Measurements from ENCODE around the gene GRHPR.

Gene GRHPR

DNA sequence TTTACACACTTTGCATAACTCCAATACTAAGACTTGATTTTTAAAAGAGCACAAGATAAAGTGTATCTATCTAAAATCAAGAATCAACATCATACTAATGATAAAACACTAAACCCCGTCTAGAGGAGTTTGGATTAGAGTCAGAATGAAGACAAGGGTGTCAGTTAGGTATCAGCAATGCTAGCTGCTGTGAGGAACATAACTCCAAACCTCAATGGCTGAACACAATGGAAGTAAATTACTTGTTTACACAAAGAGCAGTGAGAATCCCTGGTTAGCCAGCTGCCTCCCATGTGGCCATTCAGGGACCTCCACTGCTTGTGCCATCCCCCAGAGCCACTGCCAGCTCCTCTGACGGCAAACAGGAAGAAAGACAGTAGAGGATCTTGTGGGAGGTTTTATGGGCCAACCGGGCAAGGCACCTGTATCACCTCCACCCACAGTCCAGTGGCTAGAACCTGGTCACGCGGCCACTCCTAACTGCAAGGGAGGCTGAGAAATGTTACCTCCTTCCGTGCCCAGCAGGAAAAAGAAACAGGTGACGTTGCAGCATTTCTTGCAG lies 24.0 kb upstream of the GRHPR start:
- no peak for DNase-seq (ENCODE audit: low read depth in 2 of 2)

DNA sequence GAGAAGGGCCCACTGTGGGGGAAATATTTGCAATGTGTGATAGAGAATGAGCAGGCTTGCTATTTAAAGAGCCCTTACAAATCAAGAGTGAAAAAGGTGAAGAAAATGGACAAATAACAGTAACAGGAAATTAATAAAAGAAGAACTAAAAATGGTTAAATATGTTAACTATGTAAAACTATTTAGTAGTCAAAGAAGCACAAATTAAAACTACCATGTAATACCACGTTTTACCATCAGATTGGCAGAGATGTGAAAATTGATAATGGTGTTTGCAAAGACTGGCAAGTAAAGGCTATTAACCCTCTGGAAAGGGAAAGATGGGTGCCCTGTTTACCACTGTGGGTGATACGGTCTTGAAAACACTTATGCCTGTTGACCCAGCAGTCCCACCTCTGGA lies 23.2 kb upstream of the GRHPR start:
- DNase-seq (ENCODE audit: low read depth in 2 of 2): no peak

DNA sequence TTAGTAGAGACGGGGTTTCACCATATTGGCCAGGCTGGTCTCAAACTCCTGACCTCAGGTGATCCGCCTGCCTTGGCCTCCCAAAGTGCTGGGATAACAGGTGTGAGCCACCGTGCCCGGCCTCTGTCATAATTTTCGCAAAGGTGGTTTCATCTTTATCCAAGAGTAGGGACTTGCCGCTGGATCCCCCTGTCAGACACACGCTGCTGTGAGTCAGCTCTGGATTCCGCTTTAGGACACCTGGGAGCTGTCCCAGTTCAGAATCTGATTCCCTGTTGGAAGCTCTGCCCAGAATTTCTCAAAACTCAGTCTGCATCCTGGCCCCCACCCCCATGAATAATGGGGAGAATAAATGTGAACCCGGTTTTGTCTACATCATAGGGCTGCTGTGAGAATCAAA lies 17.9 kb upstream of the GRHPR start:
- no peak for DNase-seq (ENCODE audit: low read depth in 2 of 2)

DNA sequence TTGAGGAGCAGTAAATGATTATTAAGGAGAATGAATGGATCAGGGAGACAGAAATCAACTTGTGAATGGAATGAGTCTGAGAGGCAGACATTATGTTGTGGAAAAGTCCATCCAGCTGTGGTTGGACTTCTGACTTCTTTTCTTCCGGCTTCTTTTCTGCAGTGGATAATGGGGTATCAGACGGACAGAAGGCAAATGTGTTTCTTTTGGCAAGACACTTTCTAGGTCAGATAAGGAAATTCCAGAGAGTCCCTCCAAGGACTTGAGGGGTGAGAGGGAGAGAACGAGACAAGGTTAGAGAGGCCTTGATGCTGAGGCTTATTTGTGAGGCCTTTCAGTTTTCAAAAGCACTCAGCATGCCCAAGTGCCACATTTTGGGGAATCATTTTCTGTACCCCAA lies 17.1 kb upstream of the GRHPR start:
- DNase-seq (ENCODE audit: low read depth in 2 of 2): no peak

DNA sequence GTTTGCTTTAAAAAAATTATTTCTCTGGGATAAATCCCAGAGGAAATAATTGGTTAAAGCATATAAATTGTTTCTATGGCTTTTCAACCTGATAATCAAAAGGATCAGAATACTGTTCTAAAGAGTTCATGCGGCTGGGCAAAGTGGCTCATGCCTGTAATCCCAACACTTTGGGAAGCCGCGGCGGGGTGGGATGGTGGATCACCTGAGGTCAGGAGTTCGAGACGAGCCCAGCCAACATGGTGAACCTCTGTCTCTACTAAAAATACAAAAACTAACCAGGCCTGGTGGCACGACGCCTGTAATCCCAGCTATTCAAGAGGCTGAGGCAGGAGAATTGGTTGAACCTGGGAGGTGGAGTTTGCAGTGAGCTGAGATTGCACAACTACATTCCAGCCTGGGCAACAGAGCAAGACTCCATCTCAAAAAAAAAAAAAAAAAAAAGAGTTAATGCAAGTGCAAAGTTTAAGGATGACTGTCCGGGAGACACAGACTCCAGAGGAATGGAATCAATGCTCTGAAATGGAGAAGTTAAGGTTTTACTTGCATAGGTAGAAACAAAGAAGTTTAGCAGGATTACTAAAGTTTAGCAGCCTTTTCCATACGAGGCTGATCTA lies 16.6 kb upstream of the GRHPR start:
- DNase-seq (ENCODE audit: low read depth in 2 of 2): no peak

DNA sequence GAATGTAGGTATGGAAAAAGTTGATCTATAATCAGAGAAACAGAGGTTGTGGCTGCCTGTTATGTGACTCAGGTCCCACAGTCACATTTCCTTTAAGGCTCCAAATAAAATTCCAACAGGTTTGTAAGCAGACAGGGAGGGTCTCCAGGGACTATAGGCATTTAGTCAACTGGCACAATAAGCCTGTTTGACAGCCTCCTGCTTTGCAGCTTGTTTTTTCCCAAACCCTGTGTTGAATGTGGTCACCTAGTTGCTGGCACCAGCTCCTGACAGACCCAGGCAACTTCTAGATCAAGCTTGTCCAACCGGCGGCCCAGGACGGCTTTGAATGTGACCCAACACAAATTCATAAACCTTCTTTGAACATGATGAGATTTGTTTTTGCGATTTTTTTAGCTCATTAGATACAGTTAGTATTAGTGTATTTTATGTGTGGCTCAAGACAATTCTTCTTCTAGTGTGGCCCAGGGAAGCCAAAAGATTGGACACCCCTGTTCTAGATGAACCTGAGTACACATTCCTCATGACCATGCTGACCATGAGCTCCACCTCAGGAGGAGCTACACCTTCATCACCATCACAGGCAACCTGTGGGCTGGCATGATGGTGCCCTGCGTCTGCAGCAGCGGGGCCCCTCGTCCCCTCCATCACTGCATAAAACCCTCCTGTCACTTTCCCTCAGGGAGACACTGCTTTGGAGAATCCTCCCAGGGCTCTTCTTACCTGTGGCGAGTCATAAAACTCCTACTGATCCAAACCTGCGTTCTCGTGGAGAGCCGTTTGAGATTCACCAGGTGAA lies 15.7 kb upstream of the GRHPR start:
- DNase-seq (ENCODE audit: low read depth in 2 of 2): no peak

DNA sequence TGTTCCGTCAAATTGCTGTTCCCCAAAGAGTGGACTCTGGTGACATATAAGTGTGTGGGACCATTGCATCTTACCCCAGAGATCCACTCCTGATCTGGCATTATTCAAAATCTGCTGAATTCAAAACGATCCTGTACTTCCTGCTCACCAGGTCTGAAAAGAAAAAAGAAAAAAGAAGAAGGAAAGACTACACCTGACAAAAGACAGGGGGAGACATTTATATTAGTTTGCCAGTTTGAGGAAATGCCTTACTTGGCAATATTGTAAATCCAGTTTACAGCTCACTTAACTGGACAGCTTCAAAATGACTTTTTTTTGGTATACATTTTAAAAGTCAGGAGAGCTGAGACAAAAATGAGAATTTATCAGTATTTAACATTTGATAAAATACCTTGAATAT lies 15.0 kb upstream of the GRHPR start:
- DNase-seq (ENCODE audit: low read depth in 2 of 2): no peak

DNA sequence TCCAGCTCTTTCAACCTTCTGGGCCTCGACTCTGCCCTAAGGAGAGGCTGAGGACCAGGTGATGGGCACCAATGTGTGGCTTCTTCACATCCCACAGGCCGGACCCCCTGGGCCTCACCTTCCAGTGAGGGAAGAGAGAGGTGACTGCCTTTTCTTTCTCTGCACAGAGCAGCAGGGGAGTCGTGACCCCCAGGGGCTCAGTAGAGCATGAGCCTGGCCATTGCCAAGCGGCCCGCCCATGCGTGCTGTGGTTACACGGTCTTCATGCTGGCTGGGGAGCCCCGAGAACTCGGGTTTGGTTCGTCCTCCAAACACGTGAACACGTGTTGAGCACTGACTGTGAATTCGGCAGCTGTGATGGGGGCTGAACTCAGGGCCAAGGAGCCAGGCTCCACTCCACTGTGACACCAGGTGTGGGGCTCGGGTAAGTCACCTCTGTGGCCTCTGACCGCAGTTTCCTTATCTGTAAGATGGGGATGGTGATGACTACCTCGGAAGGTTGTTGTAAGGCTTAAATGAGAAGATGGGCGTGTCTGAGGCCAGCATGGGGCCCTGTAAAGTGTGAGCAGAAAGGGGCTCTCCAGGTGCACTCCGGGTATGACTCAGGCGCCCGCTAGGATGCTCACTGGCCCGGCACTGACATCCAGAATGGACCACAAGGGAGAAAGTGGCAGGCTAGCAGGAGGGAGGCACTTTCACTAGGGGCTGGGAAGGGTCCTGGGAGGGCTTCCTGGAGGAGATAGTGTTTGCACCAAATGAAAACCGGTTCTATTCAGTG lies 13.4 kb upstream of the GRHPR start:
- DNase-seq (ENCODE audit: low read depth in 2 of 2): peak; percentile 44 to 61

DNA sequence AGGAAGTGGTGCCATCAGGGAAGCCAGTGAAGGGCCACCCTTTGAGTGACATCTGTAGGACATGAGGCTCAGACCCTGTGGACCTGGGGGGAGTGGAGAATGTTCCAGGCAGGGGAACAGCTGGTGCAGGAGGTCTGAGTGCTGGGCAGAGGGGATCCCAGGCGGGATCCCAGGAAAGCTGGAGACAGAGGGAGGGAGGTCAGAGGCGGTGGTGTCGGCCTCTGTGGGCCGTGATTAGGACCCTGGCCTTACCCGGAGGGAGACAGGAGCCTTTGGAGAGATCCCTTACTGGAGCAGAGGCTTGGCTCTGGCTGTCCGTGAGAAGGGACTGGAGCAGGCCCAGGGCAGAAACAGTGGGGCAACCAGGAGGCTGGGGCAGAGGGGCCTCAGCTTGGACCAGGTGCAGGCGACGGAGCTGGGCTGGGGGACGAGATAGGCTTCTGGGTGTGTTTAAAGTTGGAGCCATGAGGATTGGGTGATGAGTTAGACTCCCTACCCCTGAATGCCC lies 12.1 kb upstream of the GRHPR start:
- no peak for DNase-seq (ENCODE audit: low read depth in 2 of 2)

DNA sequence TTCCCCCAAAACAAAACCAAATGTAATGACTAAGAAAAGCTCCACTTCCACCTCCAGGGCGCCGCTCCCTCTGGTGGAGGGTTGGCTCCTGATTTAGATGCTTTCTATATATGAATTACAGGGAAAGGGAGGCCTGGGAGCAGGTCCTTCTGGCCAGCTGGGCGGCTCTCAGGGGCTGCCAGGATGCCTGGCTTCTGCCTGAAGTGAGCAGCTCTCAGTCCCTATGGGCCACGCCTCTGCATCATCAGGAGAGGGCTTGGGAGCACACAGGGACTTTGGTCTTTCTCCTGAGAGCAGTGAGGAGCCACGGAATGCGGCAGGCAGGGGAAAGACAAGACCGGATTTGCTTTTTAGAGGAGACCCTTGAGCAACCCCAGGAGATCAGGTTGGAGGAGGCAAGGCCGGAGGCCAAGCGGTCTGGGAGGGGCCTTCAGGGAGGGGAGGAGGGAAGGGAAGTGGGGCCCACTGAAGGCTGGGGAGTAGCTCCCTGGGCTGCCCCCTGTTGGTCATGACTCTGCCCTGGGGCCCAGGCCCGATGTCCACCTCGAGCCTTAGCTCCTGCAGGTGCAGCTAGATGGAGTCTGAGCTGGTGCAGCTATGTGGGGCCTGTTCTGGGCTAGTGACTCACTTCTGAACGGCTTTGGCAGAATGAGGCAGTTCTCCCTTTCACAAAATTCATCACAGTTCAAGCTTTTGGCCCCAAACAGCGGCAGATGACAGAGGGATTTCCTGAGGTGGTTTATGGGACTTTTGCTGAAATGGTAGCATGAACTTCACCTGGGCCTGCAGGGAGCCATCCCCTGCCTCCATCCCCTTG lies 11.3 kb upstream of the GRHPR start:
- DNase-seq (ENCODE audit: low read depth in 2 of 2): no peak

DNA sequence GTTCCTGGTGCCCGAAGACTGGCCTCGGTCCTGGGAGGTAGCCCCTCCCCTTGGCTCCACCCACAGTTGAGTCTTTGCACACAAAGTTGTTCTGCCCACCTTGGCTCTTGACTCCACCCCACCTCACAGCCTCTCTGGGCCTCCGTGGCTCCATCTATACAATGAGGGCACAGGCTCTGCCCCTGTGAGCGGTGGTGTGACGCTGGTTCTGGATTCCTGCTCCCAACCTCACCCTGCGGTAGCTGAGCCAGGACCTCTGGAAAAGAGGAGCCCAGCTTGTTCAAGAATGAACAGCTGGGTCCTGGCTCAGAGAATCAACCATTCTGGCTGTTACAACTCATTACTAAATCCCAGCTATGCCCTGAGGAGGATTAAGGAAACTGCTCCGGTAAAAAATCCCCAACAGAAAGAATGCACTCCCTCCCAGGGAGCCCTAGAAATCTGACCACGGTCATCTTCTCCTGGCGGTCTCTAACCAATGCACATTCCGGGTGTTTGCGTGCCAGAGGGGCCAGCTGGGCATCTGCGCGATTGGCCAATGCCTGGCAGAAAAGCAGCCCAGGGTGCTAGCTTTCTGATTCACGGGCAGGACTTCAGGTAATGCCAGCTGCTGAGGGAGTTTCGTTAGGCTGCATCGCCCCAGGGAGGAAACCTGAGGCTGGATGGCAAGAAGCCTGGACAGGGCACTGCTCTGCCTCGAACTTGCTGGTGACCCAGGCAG lies 9.9 kb upstream of the GRHPR start:
- DNase-seq (ENCODE audit: low read depth in 2 of 2): no peak

DNA sequence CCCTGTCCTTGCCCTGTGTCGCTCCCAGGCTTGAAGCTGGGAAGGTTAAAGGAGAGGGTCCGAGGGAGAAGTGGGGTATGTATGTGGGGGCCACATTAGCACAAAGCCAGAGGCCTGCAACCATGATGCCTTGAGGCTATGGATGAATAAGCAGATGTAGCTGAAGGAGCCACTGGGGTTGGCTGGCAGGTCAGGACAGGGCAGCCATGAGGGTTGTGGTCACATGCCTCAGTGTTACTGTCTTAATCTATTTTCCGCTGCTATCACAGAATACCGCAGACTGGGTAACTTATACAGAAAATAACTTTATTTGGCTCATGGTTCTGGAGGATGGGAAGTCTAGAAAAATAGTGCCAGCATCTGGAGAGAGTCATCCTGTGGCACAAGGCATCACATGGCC lies 9.2 kb upstream of the GRHPR start:
- DNase-seq (ENCODE audit: low read depth in 2 of 2): no peak

DNA sequence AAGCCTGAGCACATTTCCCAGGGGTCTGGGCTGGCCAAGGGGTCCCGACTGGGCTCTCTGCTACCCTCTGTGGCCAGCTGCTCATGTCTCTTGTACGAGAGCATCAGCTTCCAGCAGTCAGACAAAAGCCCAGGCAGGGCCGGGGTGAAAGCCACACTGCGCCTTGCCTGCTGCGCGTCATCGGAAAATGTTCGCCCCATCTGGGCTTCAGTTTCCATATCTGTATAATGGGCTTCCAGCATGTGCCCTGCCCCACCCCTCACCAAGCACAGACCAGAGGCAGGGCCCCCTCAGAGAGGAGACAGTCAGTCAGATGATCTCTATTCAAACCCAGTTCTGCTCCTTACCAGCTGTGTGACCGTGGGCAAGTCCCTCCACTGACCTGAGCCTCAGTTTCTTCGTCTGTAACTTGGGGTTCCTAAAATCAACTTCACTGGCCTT lies 8.0 kb upstream of the GRHPR start:
- DNase-seq (ENCODE audit: low read depth in 2 of 2): no peak

DNA sequence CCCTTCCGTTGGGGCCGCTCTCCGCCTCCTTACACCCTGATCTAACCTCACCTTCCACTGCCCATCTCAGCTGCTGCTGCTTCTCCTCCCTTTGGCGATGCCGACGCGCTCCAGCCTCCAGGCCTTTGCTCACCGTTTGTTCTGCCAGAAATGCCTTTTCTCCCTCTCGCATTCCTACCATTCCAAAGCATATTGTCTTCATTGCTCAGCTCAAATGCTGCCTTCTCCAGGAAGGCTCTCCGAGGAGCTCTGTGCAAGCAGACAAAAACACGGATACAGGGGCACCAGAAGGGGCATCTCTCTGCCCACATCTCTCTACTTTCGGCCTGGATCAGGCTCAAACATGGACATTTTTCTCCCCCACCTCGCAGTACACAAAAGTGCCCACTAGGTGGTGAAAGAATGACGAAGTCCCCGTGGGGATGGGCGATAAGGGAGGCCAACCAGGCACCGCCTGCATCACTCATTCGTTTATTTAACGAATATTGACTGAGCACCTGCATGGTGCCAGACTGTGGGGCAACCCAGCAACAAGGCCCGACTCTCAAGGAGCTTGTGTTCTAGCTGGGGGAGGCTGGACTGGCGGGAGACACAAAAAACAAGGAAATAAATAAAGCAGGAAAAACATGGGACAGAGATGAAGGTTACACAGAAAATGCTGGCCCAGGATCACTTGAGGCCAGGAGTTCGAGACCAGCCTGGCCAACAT lies 7.3 kb upstream of the GRHPR start:
- DNase-seq (ENCODE audit: low read depth in 2 of 2): peak; percentile 50 to 53

DNA sequence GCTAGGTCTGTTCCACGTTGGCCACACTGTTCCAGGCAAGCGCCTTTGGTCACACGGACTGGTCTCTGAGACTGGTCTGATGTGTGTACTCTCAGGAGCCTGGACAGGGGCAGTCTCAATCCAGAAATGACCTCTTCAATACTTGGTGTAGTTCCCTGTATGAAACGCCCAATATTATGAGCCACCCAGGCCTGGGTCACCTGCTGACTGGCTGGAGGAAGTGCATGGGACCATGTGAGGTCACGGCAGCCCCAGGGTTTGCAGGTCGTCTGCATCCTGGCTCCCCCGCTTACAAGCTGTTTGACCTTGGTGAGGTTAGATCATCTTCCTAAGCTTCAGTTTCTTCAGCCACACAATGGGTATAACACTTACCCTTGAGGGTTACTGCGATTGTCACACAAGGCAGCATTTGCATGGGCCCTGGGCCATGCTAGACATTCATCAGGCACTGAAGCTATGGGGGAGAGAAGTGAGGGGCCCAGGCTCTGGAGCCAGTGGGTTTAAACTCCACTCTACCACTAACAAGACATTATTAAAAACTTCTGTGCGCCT lies 5.2 kb upstream of the GRHPR start:
- DNase-seq (ENCODE audit: low read depth in 2 of 2): no peak

DNA sequence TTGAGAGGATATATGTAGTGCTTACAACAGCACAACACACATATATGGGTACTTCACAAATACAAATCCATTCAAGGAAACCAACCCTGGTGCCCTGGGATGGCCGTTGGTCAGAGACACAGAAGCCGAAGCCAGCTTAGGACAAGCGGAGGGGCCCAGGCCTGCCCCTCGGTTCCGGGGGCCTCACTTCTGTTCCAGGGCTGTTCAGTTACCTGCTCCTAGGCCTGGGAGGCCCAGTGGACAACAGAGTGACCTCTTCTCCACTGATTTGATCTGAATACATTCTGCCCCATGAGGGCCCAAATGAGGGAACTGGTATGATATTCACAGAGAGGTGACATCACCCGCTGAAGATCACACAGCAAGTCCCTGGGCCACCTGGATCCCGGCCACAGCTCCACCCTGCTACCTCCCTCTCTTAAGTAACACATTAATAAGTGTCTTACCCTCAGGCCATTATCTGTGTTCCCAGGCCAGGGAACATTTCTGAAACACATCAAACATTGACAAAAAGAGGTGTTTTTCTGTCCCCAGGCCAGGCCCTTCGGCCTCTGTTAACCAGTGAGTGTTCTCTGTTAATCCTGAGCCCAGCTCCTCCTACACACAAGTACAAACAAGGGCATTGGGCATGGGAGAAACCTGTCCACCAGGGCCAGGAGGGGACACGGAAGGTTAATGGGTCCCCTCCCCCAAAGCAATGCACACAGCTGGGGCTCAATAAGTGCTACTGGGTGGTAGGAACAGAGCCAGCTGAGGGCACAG lies 4.5 kb upstream of the GRHPR start:
- no peak for DNase-seq (ENCODE audit: low read depth in 2 of 2)

DNA sequence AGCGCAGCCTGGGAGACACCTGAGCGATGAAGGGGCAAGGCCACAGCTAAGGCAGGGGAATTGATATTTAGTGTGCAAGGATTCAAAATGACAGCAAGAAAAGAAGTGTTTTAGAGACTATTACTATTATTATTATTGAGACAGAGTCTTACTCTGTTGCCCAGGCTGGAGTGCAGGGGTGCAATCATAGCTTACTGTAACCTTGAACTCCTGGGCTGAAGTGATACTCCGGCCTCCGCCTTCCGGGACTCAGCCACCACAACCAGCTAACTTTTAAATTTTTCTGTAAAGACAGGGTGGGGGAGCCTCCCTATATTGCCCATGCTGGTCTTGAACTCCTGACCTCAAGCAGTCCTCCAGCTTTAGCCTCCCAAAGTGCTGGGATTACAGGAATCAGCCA lies 3.3 kb upstream of the GRHPR start:
- no peak for DNase-seq (ENCODE audit: low read depth in 2 of 2)

DNA sequence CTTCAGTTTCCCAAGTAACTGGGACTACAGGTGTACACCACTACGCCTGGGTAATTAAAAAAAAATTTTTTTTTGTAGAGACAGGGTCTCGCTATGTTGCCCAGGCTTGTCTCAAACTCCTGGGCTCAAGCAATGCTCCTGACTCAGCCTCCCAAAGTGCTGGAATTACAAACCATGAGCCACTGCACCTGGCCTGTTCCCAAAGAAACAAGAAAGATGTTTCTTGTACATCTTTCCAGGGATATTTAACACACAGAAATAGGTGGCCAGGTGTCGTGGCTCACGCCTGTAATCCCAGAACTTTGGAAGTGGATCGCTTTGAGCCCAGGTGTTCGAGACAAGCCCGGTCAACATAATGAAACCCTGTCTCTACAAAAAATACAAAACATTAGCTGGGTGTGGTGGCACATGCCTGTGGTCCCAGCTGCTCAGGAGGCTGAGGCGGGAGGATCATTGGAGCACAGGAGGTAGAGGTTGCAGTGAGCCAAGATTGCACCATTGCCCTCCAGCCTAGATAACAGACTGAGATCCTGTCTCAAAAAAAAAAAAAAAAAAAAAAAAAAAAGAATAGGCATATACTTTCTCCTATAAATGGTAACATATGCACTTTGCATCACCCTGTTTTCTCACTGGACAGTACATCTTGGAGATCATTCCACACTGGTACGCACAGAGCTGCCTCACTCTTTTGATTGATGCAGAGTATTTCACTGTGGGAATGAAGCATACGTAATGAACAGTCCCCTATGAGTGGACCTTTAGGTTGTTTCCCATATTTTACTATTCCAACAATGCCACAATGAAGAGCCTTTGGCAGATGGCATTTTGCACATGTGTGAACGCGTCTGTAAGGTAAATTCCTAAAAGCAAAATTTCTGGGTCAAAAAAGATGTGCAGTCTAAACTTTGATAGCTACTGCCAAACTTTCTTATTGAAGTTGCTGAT lies 2.0 kb upstream of the GRHPR start:
- no peak for DNase-seq (ENCODE audit: low read depth in 2 of 2)

Measured in stimulated activated CD8-positive, alpha-beta memory T cell treated with anti-CD3 and anti-CD28 coated beads, Interleukin-7, amount 100 ng/mL, for 4 hours (primary cell).